K562 (cell line): ENCODE data around the gene PGAP2. TPM values are rescaled to one million over a fixed set of nuclear protein-coding genes. Genes with fewer than 3 reads are reported as not detected.
A peak's percentile ranks its signal among the peaks of the same experiment; 100 is the strongest.

ENCODE experiments used
- ELF2 ChIP-seq: fragments of 250-450 bp; sonication (Bioruptor Pico); IDR thresholded peaks from 2 replicates; pipeline ENCODE4 v1.5.0; 2021; ENCODE audit warnings: mild to moderate bottlenecking
- ESRRA ChIP-seq: fragments of 450-650 bp; IDR thresholded peaks from 2 replicates; pipeline ENCODE4 v1.6.1; 2014; ENCODE audit warnings: low read depth, mild to moderate bottlenecking, moderate library complexity, borderline replicate concordance
- ETV5 ChIP-seq: sonication (generic); formaldehyde crosslinking; IDR thresholded peaks from 2 replicates; pipeline ENCODE4 v1.4.0; 2020; ENCODE audit warnings: low read depth, mild to moderate bottlenecking, missing genetic modification reagents
- FOXP4 ChIP-seq: sonication (generic); formaldehyde crosslinking; IDR thresholded peaks from 2 replicates; pipeline ENCODE4 v1.8.0; 2022; ENCODE audit warnings: mild to moderate bottlenecking, missing genetic modification reagents, borderline replicate concordance
- MAX ChIP-seq: sonication (generic); formaldehyde crosslinking; IDR thresholded peaks from 2 replicates; pipeline ENCODE4 v1.9.0; 2022; ENCODE audit warnings: mild to moderate bottlenecking, missing genetic modification reagents
- POLR3G ChIP-seq: IDR thresholded peaks from 2 replicates; pipeline ENCODE4 v1.6.1; 2011; ENCODE audit not compliant: insufficient read length, insufficient replicate concordance; ENCODE audit errors: extremely low read depth
- PTRF ChIP-seq: fragments of 450-650 bp; IDR thresholded peaks from 2 replicates; pipeline ENCODE4 v1.6.1; 2016; ENCODE audit warnings: mild to moderate bottlenecking, missing genetic modification characterization, missing compliant biosample characterization
- REST ChIP-seq, 2 experiments: fragments of 450-650 bp; formaldehyde crosslinking in 1 of 2; IDR thresholded peaks; 2 replicates each; pipeline versions ENCODE4 v1.4.0 to v1.6.1; 2014 to 2020; ENCODE audit warnings: mild to moderate bottlenecking in 2 of 2, borderline replicate concordance in 1 of 2, low read depth in 1 of 2
- TFE3 ChIP-seq: fragments of 450-650 bp; formaldehyde crosslinking; IDR thresholded peaks from 2 replicates; pipeline ENCODE4 v1.4.0; 2020; ENCODE audit warnings: mild to moderate bottlenecking, mixed read lengths
- ZBED1 ChIP-seq: IDR thresholded peaks from 2 replicates; pipeline ENCODE4 v1.6.1; 2014
- ZNF232 ChIP-seq: sonication (generic); formaldehyde crosslinking; IDR thresholded peaks from 2 replicates; pipeline ENCODE4 v1.8.0; 2022; ENCODE audit warnings: mild to moderate bottlenecking, missing genetic modification reagents
- ZNF445 ChIP-seq: fragments of 250-450 bp; sonication (Bioruptor Pico); IDR thresholded peaks from 2 replicates; pipeline ENCODE4 v1.4.0; 2020; ENCODE audit warnings: low read depth, mild to moderate bottlenecking, moderate library complexity
- polyA plus RNA-seq, 8 experiments: library from polyadenylated mRNA; depleted of rRNA in 4 of 8; stranded (reverse) in 5 of 8; unstranded in 3 of 8; fragments of >200 nt; fragmentation: Nextera tagmentation in 2 of 8; fragmentation: Illumina TruSeq in 1 of 8; extraction: Ambion mirVana in 2 of 8; extraction: Trizol in 1 of 8; gene quantifications; 2 replicates each; pipeline versions ENCODE4 v1.2.1 to v1.2.3, GENCODE V29; 2011 to 2014; ENCODE audit warnings: inconsistent platforms in 1 of 8, missing spikeins in 1 of 8
- total RNA-seq, 7 experiments: library from RNA; depleted of rRNA in 6 of 7; stranded (reverse); fragments of >200 nt in 6 of 7; fragmentation: Illumina TruSeq in 2 of 7; extraction: Trizol in 2 of 7; gene quantifications; 2 replicates each; pipeline versions ENCODE4 v1.2.1 to v1.2.3, GENCODE V29; 2011 to 2021; ENCODE audit warnings: low replicate concordance in 1 of 7

PGAP2 gene
- total and polyA plus RNA-seq, 9 of the 15 experiments (the other 6 are each of a cell fraction or from before 2014, with no cell fraction given) = 17.9 to 47.2 (median 33.7) TPM

DNA sequence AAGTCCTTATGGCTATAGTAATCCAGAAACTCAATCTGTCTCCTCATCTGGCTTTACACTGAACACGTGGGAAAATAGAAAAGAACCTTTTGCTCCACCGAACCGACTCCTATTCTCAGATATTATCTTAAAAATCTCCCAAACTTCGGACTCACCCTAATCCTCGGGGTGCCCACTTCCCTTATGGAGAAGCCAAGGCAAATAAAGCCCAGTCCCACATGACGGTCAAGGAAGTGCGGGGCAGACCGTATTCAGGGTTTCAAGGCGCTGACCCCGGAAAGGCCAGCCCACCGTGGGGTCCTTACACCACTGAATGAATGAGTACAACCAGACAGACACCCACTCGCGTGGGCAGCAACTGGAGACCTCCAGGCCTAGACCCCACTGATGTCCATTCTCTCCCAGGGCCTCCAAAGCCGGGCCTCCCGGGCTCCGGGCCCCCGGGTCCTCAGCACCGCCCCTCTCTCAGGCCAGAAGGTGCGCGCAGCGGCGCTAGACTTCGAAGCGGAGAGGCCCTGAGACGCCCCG, 11.5 kb upstream of the PGAP2 start (continued):
- TF ChIP-seq ELF2 (no peak), MAX (CRISPR knock-in tag) (no peak), ETV5 (peak; percentile 64), ZNF232 (CRISPR knock-in tag) (peak; percentile 2), REST (IDR thresholded peaks at IDR 0.05; ENCODE audit: borderline replicate concordance) (no peak), REST (CRISPR knock-in tag; IDR thresholded peaks at IDR 0.05; ENCODE audit: low read depth) (no peak), TFE3 (CRISPR knock-in tag) (no peak), ESRRA (no peak), ZNF445 (no peak), PTRF (tag) (no peak), FOXP4 (CRISPR knock-in tag) (no peak), ZBED1 (no peak), POLR3G (no peak)
